C4-2B (cell line): ENCODE data around the gene RAB40C.

ENCODE experiments used
- CTCF ChIP-seq: fragments of 450-650 bp; conservative IDR thresholded peaks from 2 replicates; pipeline ENCODE4 v1.5.1; 2017; ENCODE audit warnings: mild to moderate bottlenecking
- ZFX ChIP-seq: fragments of 450-650 bp; IDR thresholded peaks from 2 replicates; pipeline ENCODE4 v1.6.1; 2017

- TF ChIP-seq CTCF: no peak
- no peak for TF ChIP-seq ZFX
Observed at GRCh38 chr16:625977-626765, 36.3 kb downstream of the RAB40C start.
